MM.1S (cell line): ENCODE measurements around the gene FAM90A26.
"Not testable (repeated sequence)": the region's sequence is repeated elsewhere in the genome, so short reads cannot be mapped to it uniquely, and the experiment has no call there.

Source experiments
- EZH2 ChIP-seq: fragments of 300-600 bp; sonication (generic); optimal IDR thresholded peaks from 2 replicates; pipeline ENCODE3; 2017; ENCODE audit warnings: low read depth, mild to moderate bottlenecking, antibody characterized with exemption, low read length, mixed read lengths
- TF ChIP-seq, protein P1 (sequence below): fragments of 300-600 bp; sonication (generic); IDR thresholded peaks from 2 replicates; pipeline ENCODE4 v1.5.1; 2016; ENCODE audit warnings: antibody characterized with exemption, low read length, mixed read lengths

DNA sequence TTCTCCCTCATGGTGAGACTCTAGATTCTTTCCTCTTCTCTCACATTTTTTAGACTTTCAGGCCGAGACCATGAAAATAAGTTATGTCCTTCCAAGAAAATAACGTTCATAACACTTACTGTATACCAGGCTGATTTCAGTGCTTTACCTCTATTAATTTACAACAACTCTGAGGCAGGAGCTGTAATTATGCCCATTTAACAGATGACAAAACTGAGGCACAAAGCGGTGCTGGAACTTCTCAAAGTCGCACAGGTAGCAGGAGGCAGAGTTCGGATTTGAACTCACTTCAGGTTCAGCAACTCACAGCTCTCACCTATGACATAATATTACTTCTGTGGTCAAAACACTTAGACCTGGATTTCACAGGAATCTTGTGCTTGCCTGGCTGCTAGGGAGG is 36.2 kb upstream of the FAM90A26 start:
- TF ChIP-seq, protein P1, sequence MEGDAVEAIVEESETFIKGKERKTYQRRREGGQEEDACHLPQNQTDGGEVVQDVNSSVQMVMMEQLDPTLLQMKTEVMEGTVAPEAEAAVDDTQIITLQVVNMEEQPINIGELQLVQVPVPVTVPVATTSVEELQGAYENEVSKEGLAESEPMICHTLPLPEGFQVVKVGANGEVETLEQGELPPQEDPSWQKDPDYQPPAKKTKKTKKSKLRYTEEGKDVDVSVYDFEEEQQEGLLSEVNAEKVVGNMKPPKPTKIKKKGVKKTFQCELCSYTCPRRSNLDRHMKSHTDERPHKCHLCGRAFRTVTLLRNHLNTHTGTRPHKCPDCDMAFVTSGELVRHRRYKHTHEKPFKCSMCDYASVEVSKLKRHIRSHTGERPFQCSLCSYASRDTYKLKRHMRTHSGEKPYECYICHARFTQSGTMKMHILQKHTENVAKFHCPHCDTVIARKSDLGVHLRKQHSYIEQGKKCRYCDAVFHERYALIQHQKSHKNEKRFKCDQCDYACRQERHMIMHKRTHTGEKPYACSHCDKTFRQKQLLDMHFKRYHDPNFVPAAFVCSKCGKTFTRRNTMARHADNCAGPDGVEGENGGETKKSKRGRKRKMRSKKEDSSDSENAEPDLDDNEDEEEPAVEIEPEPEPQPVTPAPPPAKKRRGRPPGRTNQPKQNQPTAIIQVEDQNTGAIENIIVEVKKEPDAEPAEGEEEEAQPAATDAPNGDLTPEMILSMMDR, result not testable (repeated sequence)
- not testable (repeated sequence) for TF ChIP-seq EZH2
